WERI-Rb-1 (cell line): ENCODE data around the gene PKN1.

Experiments used
- DNase-seq: peaks from one replicate; pipeline ENCODE4 v3.0.0-alpha.2; 2020
- H3K27ac ChIP-seq: fragments of 250-450 bp; sonication (Bioruptor Pico); 2 replicates; pipeline ENCODE4 v1.5.1; 2020; ENCODE audit warnings: mild to moderate bottlenecking, moderate library complexity
- H3K27me3 ChIP-seq: fragments of 250-450 bp; sonication (Bioruptor Pico); 2 replicates; pipeline ENCODE4 v1.5.1; 2021; ENCODE audit warnings: mild to moderate bottlenecking, low read depth, moderate library complexity; ENCODE audit not compliant: insufficient read depth, severe bottlenecking
- H3K36me3 ChIP-seq: fragments of 250-450 bp; sonication (Bioruptor Pico); 2 replicates; pipeline ENCODE4 v1.5.1; 2020; ENCODE audit warnings: mild to moderate bottlenecking, moderate library complexity
- H3K4me3 ChIP-seq: 2 replicates; pipeline ENCODE4 v1.5.1; 2011; ENCODE audit warnings: low read depth, mild to moderate bottlenecking, control low read depth, low read length
- H3K9me3 ChIP-seq: fragments of 250-450 bp; sonication (Bioruptor Pico); 2 replicates; pipeline ENCODE4 v1.5.1; 2021; ENCODE audit warnings: mild to moderate bottlenecking, moderate library complexity; ENCODE audit not compliant: severe bottlenecking
- CTCF ChIP-seq: IDR thresholded peaks from 2 replicates; pipeline ENCODE4 v1.5.1; 2011; ENCODE audit warnings: low read depth, mild to moderate bottlenecking, control low read depth, inconsistent platforms, low read length

The PKN1 gene

GRCh38 chr19:14419106-14419813, 13.8 kb upstream of the PKN1 start, which contains the start of gene DDX39A:
Gene DDX39A, minus strand, starts transcription at chr19:14419341. Its CDS starts 6,121 bp downstream, at chr19:14413220.
- peaks cover 3% of the 10 kb centered on the region for H3K9me3 ChIP-seq
- H3K27ac ChIP-seq, result peak within 1 kb of the TSS; percentile 97
- no peaks in the 10 kb centered on the region for H3K27me3 ChIP-seq
- peak; percentile 99 for DNase-seq
- H3K4me3 ChIP-seq, result peak within 1 kb of the TSS; percentile 99
- no peak for TF ChIP-seq CTCF
- H3K36me3 ChIP-seq, result peaks cover 38% of the 10 kb centered on the region

- H3K9me3 ChIP-seq, result peaks cover 3% of the 10 kb centered on the region
Observed at GRCh38 chr19:14425696-14426138, 7.4 kb upstream of the PKN1 start.

GRCh38 chr19:14427461-14427860, 5.6 kb upstream of the PKN1 start:
- no peak overlapping the region for H3K27ac ChIP-seq
- no peaks in the 10 kb centered on the region for H3K36me3 ChIP-seq
- TF ChIP-seq CTCF, result no peak
- no peaks in the 10 kb centered on the region for H3K27me3 ChIP-seq
- DNase-seq, result no peak
- H3K9me3 ChIP-seq, result no peaks in the 10 kb centered on the region
- H3K4me3 ChIP-seq, result no peak overlapping the region

More at GRCh38 chr19:14425696-14426138, 7.4 kb upstream of the PKN1 start:
- H3K36me3 ChIP-seq, result no peaks in the 10 kb centered on the region
- DNase-seq, result no peak
- H3K27ac ChIP-seq, result no peak overlapping the region
- H3K4me3 ChIP-seq, result no peak overlapping the region
- TF ChIP-seq CTCF, result no peak
- H3K27me3 ChIP-seq, result no peaks in the 10 kb centered on the region

- Histone ChIP-seq H3K4me3 (no peak overlapping the region), H3K27me3 (no peaks in the 10 kb centered on the region), H3K27ac (no peak overlapping the region), H3K36me3 (no peaks in the 10 kb centered on the region; the same call in 1 of the 2 replicates), H3K9me3 (no peaks in the 10 kb centered on the region)
- no peak for TF ChIP-seq CTCF
- DNase-seq, result no peak
Observed at GRCh38 chr19:14428882-14429416, 4.2 kb upstream of the PKN1 start.

DNA sequence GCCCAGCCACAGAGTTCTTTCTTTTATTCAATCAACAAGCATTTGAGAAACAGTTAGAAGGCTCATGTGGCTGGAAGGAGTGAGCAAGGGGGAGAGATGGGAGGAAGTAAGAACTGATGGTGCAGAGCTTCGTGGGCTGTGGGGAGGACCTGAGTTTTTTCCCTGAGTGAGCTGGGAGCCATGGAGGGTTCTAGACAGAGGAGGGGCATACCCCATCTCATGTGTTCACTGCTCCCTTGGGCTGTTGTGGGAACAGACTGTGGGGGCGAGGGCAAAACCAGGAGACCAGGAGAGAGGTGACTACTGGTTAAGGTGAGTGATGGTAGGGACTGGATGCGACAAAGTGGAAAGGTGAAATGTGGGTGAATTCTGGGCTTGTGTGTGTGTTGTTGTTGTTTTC, 2.4 kb upstream of the PKN1 start:
- no peak overlapping the region for H3K27ac ChIP-seq
- TF ChIP-seq CTCF, result no peak
- H3K36me3 ChIP-seq, result peaks cover 7% of the 10 kb centered on the region
- H3K27me3 ChIP-seq, result no peaks in the 10 kb centered on the region
- H3K4me3 ChIP-seq, result no peak overlapping the region
- H3K9me3 ChIP-seq, result no peaks in the 10 kb centered on the region
- DNase-seq, result no peak
